Cardiac fibroblast (primary cell): Measurements from ENCODE around the gene TOB1.

Source experiments
- DNase-seq, 2 donors: peaks; one replicate each; pipeline versions ENCODE4 v3.0.0 to v3.0.0-alpha.2; 2010; ENCODE audit warnings: low read depth in 2 of 2
- H3K4me3 ChIP-seq, 2 donors: replicated peaks in 1 of 2; 1 replicate in 1 of 2; 2 replicates in 1 of 2; pipeline ENCODE4 v1.5.1; 2011; ENCODE audit warnings: low read depth in 2 of 2, low read length in 2 of 2, mild to moderate bottlenecking in 2 of 2, moderate library complexity in 1 of 2
- CTCF ChIP-seq: IDR thresholded peaks from one replicate; pipeline ENCODE4 v1.5.1; 2011; ENCODE audit warnings: low read depth, mild to moderate bottlenecking, low read length, inconsistent platforms

Gene TOB1

GRCh38 chr17:50856431-50856830, 9.7 kb downstream of the TOB1 start:
- DNase-seq = no peak
- no peak overlapping the region for H3K4me3 ChIP-seq
- TF ChIP-seq CTCF = no peak

- TF ChIP-seq CTCF = no peak
- DNase-seq = no peak
Observed at GRCh38 chr17:50855708-50856330, 10.3 kb downstream of the TOB1 start.

GRCh38 chr17:50853781-50854180, 12.4 kb downstream of the TOB1 start:
- TF ChIP-seq CTCF = no peak
- H3K4me3 ChIP-seq = no peak overlapping the region
- DNase-seq = no peak

More at GRCh38 chr17:50855708-50856330, 10.3 kb downstream of the TOB1 start:
- no peak overlapping the region for H3K4me3 ChIP-seq

- TF ChIP-seq CTCF = no peak
- no peak for DNase-seq
- no peak overlapping the region for H3K4me3 ChIP-seq
Observed at GRCh38 chr17:50853015-50853615, 13.0 kb downstream of the TOB1 start.

GRCh38 chr17:50850640-50851039, 15.5 kb downstream of the TOB1 start:
- TF ChIP-seq CTCF = no peak
- DNase-seq = no peak
- H3K4me3 ChIP-seq = no peak overlapping the region

GRCh38 chr17:50848711-50849110, 17.4 kb downstream of the TOB1 start:
- no peak for DNase-seq
- TF ChIP-seq CTCF = no peak
- H3K4me3 ChIP-seq = no peak overlapping the region

GRCh38 chr17:50848039-50848438, 18.1 kb downstream of the TOB1 start:
- no peak for DNase-seq
- no peak overlapping the region for H3K4me3 ChIP-seq
- no peak for TF ChIP-seq CTCF
